ENCODE results near the gene COBLL1.

The COBLL1 gene

DNA sequence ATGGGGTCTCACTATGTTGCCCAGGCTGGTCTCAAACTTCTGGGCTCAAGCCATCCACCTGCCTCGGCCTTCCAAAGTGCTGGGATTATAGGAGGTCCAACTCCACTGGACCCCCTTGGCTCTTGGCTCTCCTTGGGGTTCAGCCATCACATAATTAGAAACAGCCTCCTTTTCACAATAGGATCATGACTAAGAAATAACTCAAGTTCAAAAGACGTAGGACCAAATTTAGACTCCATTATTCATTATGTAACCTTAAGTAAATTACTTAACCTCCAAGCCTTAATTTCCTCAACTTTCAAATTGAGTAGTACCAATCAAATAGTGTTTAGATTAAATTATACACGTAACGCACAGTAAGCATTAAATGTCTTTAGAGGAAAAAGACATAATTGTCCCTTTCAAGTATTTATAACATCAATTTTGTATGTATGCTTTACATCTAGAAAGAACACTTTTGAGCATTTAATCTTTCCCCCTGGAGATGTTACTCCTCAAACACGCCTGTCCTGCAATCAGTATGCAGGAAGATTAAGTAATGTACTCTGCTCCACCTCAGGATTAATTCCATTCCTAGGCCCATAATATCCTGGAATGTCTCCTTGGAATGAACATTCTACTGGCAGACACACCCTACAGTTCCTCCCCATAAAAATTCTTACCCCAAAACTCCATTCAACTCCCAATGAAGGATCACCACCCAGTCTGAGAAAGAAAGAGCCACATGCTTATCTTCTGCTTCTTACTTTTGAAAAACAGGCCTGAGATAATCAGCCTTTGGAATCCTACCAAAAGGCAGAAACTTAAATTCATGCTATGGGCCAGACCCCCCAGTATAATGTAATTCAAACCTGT is 49.1 kb downstream of the COBLL1 start:
- no peak overlapping the region for H3K27ac ChIP-seq
- no peak for TF ChIP-seq CTCF (conservative IDR thresholded peaks at IDR 0.05)

- H3K27ac ChIP-seq, result no peak overlapping the region
- TF ChIP-seq CTCF (conservative IDR thresholded peaks at IDR 0.05), result no peak
Observed at GRCh38 chr2:164789968-164790367, 51.7 kb downstream of the COBLL1 start.

GRCh38 chr2:164786787-164787186 is 54.8 kb downstream of the COBLL1 start:
- TF ChIP-seq CTCF (conservative IDR thresholded peaks at IDR 0.05), result no peak
- H3K27ac ChIP-seq, result no peak overlapping the region

DNA sequence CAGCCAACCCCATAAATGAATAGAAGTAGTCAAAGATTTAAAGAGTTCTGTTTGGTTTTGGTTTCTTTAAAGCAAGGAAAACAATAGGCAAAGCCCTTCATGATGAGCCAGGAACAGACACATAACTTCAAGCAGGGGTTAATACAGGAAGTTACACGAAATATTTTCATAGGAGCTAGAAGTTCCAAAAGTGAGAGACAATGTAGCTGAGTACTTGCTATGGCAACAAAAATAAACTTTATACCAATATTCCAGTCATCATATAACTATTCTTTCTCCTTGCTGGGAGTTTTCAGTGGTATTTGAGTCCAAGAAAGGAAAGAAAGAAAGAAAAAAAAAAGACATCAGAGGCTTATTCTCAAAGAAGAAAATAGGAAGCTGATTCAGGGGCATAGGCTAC is 56.2 kb downstream of the COBLL1 start:
- H3K27ac ChIP-seq, result no peak overlapping the region
- TF ChIP-seq CTCF (conservative IDR thresholded peaks at IDR 0.05), result no peak

- no peak overlapping the region for H3K27ac ChIP-seq
- no peak for TF ChIP-seq CTCF (conservative IDR thresholded peaks at IDR 0.05)
Observed at GRCh38 chr2:164784376-164784775, 57.2 kb downstream of the COBLL1 start.

DNA sequence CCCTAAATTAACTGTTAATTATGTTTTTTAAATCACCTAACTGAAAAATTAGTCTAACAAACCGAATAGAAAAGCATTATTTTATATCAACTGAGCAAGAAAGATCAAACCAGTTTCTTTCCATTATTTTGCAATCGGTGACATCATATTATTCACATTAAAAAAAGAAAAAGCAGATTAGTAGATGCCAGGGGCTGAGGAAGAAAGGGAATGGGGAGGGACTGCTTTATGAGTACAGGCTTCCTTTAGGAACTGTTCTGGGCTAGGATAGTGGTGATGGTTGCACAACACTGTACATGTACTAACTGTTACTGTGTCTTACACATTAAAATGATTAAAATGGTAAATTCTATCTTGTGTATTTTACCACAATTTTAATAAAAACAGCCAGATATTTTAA is 59.3 kb downstream of the COBLL1 start:
- TF ChIP-seq CTCF (conservative IDR thresholded peaks at IDR 0.05), result no peak
- no peak overlapping the region for H3K27ac ChIP-seq

GRCh38 chr2:164781394-164781793 is 60.2 kb downstream of the COBLL1 start:
- TF ChIP-seq CTCF (conservative IDR thresholded peaks at IDR 0.05), result no peak
- H3K27ac ChIP-seq, result no peak overlapping the region; the same call in 1 of the 2 replicates
